Endothelial cell of umbilical vein (primary cell): ENCODE data around the gene LRP1B. TPM values are rescaled to one million over a fixed set of nuclear protein-coding genes. Genes with fewer than 3 reads are reported as not detected.

Experiments used
- BruUV-seq: library from RNA; stranded (reverse); fragments of 400-500 nt; replicated peaks from 2 replicates; lab custom pipeline; 2021; lab: Mats Ljungman, UMichigan
- CTCF ChIA-PET: fragments of 300-600, 350-600 bp; sonication (Branson Sonifier 250); formaldehyde crosslinking; loops from one replicate; lab custom pipeline; 2021; ENCODE audit warnings: antibody characterized with exemption, inconsistent platforms; lab: Charles Lee
- POLR2A ChIA-PET: fragments of 300-600, 350-600 bp; sonication (Branson Sonifier 250); formaldehyde crosslinking; loops from one replicate; lab custom pipeline; 2021; ENCODE audit warnings: antibody characterized with exemption, inconsistent platforms; lab: Charles Lee
- DNase-seq: peaks from one replicate; pipeline ENCODE4 v3.0.0-alpha.2; 2011; ENCODE audit warnings: low read depth, low spot score
- FAIRE-seq: peaks from 2 replicates; lab custom pipeline; 2011; peaks lifted over from hg19 to GRCh38; lab: Jason Lieb, UNC
- H2AFZ ChIP-seq: 2 replicates; pipeline ENCODE4 v1.6.0; 2012; ENCODE audit warnings: low read depth, low read length, control low read depth, inconsistent platforms
- H3K27ac ChIP-seq: 2 replicates; pipeline ENCODE4 v1.5.1; 2011; ENCODE audit warnings: low read depth, mild to moderate bottlenecking, control low read depth, low read length, moderate library complexity; ENCODE audit not compliant: insufficient read depth
- H3K27me3 ChIP-seq, 2 experiments: 2 replicates each; pipeline versions ENCODE4 v1.6.0 to v1.6.1; 2011; ENCODE audit warnings: low read length in 2 of 2, mixed read lengths in 1 of 2; ENCODE audit not compliant: control insufficient read depth in 2 of 2, insufficient read depth in 2 of 2
- H3K36me3 ChIP-seq, 2 experiments: 2 replicates in 1 of 2; 3 replicates in 1 of 2; pipeline ENCODE4 v1.5.1; 2011; ENCODE audit warnings: low read length in 2 of 2, mild to moderate bottlenecking in 1 of 2, moderate library complexity in 1 of 2; ENCODE audit not compliant: control insufficient read depth in 2 of 2, insufficient read depth in 2 of 2; ENCODE audit errors: extremely low read depth in 1 of 2
- H3K4me1 ChIP-seq: 3 replicates; pipeline ENCODE4 v1.5.1; 2011; ENCODE audit warnings: mild to moderate bottlenecking, low read length; ENCODE audit not compliant: control insufficient read depth, insufficient read depth; ENCODE audit errors: extremely low read depth
- H3K4me2 ChIP-seq: 2 replicates; pipeline ENCODE4 v1.6.1; 2011; ENCODE audit warnings: low read length, control low read depth, mixed read lengths; ENCODE audit not compliant: insufficient read depth
- H3K4me3 ChIP-seq, 3 experiments: fragments of 200-600 bp in 1 of 3; sonication (generic), shearing (Covaris generic) in 1 of 3; replicated peaks in 1 of 3; 2 replicates each; pipeline ENCODE4 v1.5.1; 2011 to 2016; ENCODE audit warnings: control low read depth in 3 of 3, low read length in 3 of 3, mild to moderate bottlenecking in 2 of 3, inconsistent platforms in 1 of 3, low read depth in 1 of 3, moderate library complexity in 1 of 3; ENCODE audit not compliant: insufficient read depth in 1 of 3
- H3K79me2 ChIP-seq: 2 replicates; pipeline ENCODE4 v1.6.0; 2012; ENCODE audit warnings: low read length, inconsistent platforms; ENCODE audit not compliant: control insufficient read depth, insufficient read depth
- H3K9ac ChIP-seq: replicated peaks from 2 replicates; pipeline ENCODE3; 2011; ENCODE audit warnings: low read length, control low read depth; ENCODE audit not compliant: insufficient read depth; ENCODE audit errors: extremely low read depth
- H3K9me1 ChIP-seq: replicated peaks from 3 replicates; pipeline ENCODE4 v1.6.0; 2011; ENCODE audit warnings: mild to moderate bottlenecking, low read length; ENCODE audit not compliant: control insufficient read depth, insufficient read depth; ENCODE audit errors: extremely low read depth
- H3K9me3 ChIP-seq: replicated peaks from 2 replicates; pipeline ENCODE4 v1.5.1; 2012; ENCODE audit warnings: low read length, inconsistent platforms; ENCODE audit not compliant: control insufficient read depth, insufficient read depth
- H4K20me1 ChIP-seq: replicated peaks from 2 replicates; pipeline ENCODE3; 2011; ENCODE audit warnings: mild to moderate bottlenecking, low read length; ENCODE audit not compliant: control insufficient read depth, insufficient read depth; ENCODE audit errors: extremely low read depth
- FOS ChIP-seq: IDR thresholded peaks from 2 replicates; pipeline ENCODE4 v1.6.1; 2011; ENCODE audit warnings: mild to moderate bottlenecking, low read length, moderate library complexity, borderline replicate concordance; ENCODE audit not compliant: insufficient read depth
- GATA2 ChIP-seq: IDR thresholded peaks from 2 replicates; pipeline ENCODE4 v1.7.0; 2011; ENCODE audit warnings: low read depth, mild to moderate bottlenecking, moderate library complexity, mixed read lengths, low read length; ENCODE audit not compliant: insufficient read length, insufficient read depth
- JUN ChIP-seq: IDR thresholded peaks from 2 replicates; pipeline ENCODE4 v1.6.1; 2011; ENCODE audit warnings: borderline replicate concordance, low read depth; ENCODE audit not compliant: insufficient read length, insufficient read depth
- POLR2A ChIP-seq: IDR thresholded peaks from 2 replicates; pipeline ENCODE4 v1.6.1; 2012; ENCODE audit warnings: low read depth, mild to moderate bottlenecking, control low read depth, low read length
- POLR2AphosphoS5 ChIP-seq: IDR thresholded peaks from 2 replicates; pipeline ENCODE4 v1.6.1; 2012; ENCODE audit warnings: low read depth, mild to moderate bottlenecking, control low read depth, low read length, moderate library complexity; ENCODE audit not compliant: insufficient read depth
- dilution Hi-C: fragments of 300-500 bp; cut with MboI; formaldehyde crosslinking; loops from one replicate; pipeline ENCODE4 v1.15.0; 2019; ENCODE audit warnings: low sequenced_read_pairs; ENCODE audit not compliant: extremely low pct_ligation_motif_present
- intact Hi-C: fragments of 100-400 bp; cut with micrococcal nuclease; formaldehyde crosslinking; loops from one replicate; pipeline ENCODE4 v1.10.0; 2022
- polyA plus RNA-seq, 4 experiments: library from polyadenylated mRNA; depleted of rRNA in 3 of 4; stranded (reverse) in 3 of 4; unstranded in 1 of 4; fragments of >200 nt; gene quantifications; 2 replicates each; pipeline versions ENCODE4 v1.2.1 to v1.2.3, GENCODE V29; 2011 to 2012; ENCODE audit warnings: missing spikeins in 1 of 4
- total RNA-seq: library from RNA; stranded (reverse); gene quantifications from 2 replicates; pipeline ENCODE4 v1.2.3, GENCODE V29; 2021
- TF ChIP-seq, protein P1 (sequence below), 2 donors: IDR thresholded peaks; 1 replicate in 1 of 2; 2 replicates in 1 of 2; pipeline ENCODE4 v1.5.1; 2011; ENCODE audit warnings: low read length in 2 of 2, mild to moderate bottlenecking in 2 of 2, moderate library complexity in 2 of 2, control low read depth in 1 of 2, inconsistent platforms in 1 of 2, low read depth in 1 of 2; ENCODE audit not compliant: insufficient read depth in 1 of 2; ENCODE audit errors: extremely low read depth in 1 of 2

LRP1B gene
- total and polyA plus RNA-seq, 2 donors (not counting 3 experiments of a cell fraction or from before 2014, with no cell fraction given), result 0.03 to 0.07 TPM

GRCh38 chr2:142134911-142135310 lies 4.1 kb upstream of the LRP1B start:
- no peak overlapping the region for H3K4me2 ChIP-seq
- no peak overlapping the region for H2AFZ ChIP-seq
- peaks cover 10% of the 10 kb centered on the region for H3K4me1 ChIP-seq
- peaks cover 5 to 17% of the 10 kb centered on the region in 2 experiments for H3K27me3 ChIP-seq
- BruUV-seq, result no TSS peak
- no peaks in the 10 kb centered on the region for H3K9me3 ChIP-seq
- intact Hi-C loops (loop anchor here (10.0 kb wide), 2 partner anchors 220 to 1960 kb away; no protein-coding TSS in a partner anchor), dilution Hi-C loops (no loop called here)
- ChIA-PET CTCF (interaction anchor here (0.8 kb wide), 1 partner anchor 22 kb away, joined by 3 read pairs; no protein-coding TSS in a partner anchor), POLR2A (no interaction called here)
- no peaks in the 10 kb centered on the region for H3K9me1 ChIP-seq
- H3K79me2 ChIP-seq, result no peaks in the 10 kb centered on the region
- H3K4me3 ChIP-seq, result no peak overlapping the region
- TF ChIP-seq GATA2 (no peak), FOS (no peak), POLR2AphosphoS5 (no peak), JUN (no peak), POLR2A (no peak)
- TF ChIP-seq, protein P1, sequence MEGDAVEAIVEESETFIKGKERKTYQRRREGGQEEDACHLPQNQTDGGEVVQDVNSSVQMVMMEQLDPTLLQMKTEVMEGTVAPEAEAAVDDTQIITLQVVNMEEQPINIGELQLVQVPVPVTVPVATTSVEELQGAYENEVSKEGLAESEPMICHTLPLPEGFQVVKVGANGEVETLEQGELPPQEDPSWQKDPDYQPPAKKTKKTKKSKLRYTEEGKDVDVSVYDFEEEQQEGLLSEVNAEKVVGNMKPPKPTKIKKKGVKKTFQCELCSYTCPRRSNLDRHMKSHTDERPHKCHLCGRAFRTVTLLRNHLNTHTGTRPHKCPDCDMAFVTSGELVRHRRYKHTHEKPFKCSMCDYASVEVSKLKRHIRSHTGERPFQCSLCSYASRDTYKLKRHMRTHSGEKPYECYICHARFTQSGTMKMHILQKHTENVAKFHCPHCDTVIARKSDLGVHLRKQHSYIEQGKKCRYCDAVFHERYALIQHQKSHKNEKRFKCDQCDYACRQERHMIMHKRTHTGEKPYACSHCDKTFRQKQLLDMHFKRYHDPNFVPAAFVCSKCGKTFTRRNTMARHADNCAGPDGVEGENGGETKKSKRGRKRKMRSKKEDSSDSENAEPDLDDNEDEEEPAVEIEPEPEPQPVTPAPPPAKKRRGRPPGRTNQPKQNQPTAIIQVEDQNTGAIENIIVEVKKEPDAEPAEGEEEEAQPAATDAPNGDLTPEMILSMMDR (IDR thresholded peaks at IDR 0.05; ENCODE audit: extremely low read depth in 1 of 2, insufficient read depth in 1 of 2, low read depth in 1 of 2, low read length in 2 of 2), result no peak
- H4K20me1 ChIP-seq, result no peaks in the 10 kb centered on the region
- no peak overlapping the region for H3K9ac ChIP-seq
- FAIRE-seq, result no peak
- no peak for DNase-seq
- no peak overlapping the region for H3K27ac ChIP-seq
- H3K36me3 ChIP-seq, result no peaks in the 10 kb centered on the region
